ENCODE results near the gene FGF3. TPM values are rescaled to one million over a fixed set of nuclear protein-coding genes. Genes with fewer than 3 reads are reported as not detected.

The FGF3 gene
- total and polyA plus RNA-seq, 11 donors = not detected

DNA sequence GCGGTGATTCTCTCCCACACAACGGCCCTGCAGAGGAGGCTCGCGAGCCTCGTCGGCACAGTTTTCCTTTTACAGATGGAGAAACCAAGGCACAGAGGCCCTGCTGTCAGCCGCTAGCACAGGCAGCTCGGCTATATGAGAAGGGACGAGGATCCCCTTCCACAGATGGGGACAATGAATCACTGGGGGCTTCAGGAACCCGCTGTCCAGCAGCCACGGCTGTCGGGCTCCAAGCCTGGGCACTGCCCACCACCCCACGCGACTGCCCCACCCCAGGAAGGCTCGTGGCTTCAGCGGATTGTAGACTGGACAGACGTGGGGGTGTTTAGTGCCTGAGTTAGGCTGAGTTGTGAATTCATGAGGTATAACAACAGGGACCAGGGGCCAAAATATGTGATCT lies 17.2 kb upstream of the FGF3 start:
- ATAC-seq (no peak), DNase-seq (no peak)
- TF ChIP-seq CTCF (IDR thresholded peaks at IDR 0.05) (no peak), POLR2A (IDR thresholded peaks at IDR 0.05) (no peak)
- intact Hi-C loops (cut with DNase I) = no loop called here
- H3K36me3 ChIP-seq = no peaks in the 10 kb centered on the region
- no peaks in the 10 kb centered on the region for H3K9me3 ChIP-seq
- no peak overlapping the region for H3K27ac ChIP-seq
- 87 to 90% (median 88%) methylated on average over 16 to 17 of the region's 17 CpGs for WGBS, 4 donors
- H3K27me3 ChIP-seq = peaks cover 0 to 69% (median 21%) of the 10 kb centered on the region in 9 donors
- no peak overlapping the region for H3K4me3 ChIP-seq
- H3K4me1 ChIP-seq = no peaks in the 10 kb centered on the region

DNA sequence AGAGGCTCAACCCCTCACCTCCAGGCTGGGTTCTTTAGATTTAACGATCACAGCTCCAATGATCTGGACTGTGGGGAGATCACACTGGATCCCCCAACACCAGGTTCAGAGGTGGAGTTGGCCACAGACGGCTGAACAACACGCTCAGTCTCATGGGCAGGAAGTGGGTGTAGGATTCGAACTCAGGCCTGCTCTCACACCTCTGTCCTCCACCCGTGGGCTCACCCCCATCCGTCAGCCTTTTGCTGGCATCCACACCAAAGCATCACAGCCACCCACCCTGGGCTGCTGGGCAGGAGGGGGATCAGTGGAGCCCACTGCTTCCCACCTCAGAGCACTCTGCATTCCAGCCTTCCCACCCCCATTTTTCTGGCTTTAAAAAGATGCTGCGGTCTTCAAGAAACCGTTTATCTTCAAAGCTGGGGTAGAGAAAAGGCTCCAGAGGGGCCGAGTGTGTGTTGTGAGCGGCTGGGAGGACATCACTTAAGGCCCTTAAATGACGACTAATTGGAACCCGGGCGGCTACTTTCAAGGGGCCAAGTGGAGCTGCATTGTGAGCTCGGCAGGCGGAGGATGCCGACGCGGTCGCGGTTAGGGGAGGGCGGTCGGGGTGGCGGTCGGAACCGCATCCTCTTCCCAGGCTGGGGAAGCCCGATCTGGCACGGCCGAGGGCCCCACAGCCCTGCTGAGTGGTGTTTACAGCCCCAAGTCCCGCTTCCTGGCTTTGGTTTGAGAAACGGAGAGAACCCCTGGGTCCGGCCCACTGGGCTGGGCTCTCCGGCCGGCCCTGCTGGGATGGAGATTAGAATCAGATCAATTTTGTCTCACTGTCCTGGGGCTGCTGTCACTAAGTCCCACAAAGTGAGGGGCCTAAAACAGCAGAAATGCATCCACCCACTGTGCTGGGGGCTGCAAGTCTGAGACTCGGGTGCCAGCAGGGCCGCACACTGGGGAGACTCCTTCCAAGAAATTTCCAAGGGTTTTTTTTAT lies 15.9 kb upstream of the FGF3 start:
- DNase-seq (peak in 1 of 5 donors; percentile 11), ATAC-seq (no peak)
- 41 to 55% (median 47%) methylated on average over 28 to 35 of the region's 35 CpGs for WGBS, 4 donors
- intact Hi-C loops (cut with DNase I) = no loop called here
- no peaks in the 10 kb centered on the region for H3K36me3 ChIP-seq
- no peak overlapping the region for H3K4me3 ChIP-seq
- H3K27me3 ChIP-seq = peaks cover 0 to 68% (median 21%) of the 10 kb centered on the region in 9 donors
- H3K9me3 ChIP-seq = no peaks in the 10 kb centered on the region
- no peak for TF ChIP-seq POLR2A (IDR thresholded peaks at IDR 0.05)
- no peak for TF ChIP-seq CTCF (IDR thresholded peaks at IDR 0.05)
- H3K27ac ChIP-seq = no peak overlapping the region
- H3K4me1 ChIP-seq = no peaks in the 10 kb centered on the region

DNA sequence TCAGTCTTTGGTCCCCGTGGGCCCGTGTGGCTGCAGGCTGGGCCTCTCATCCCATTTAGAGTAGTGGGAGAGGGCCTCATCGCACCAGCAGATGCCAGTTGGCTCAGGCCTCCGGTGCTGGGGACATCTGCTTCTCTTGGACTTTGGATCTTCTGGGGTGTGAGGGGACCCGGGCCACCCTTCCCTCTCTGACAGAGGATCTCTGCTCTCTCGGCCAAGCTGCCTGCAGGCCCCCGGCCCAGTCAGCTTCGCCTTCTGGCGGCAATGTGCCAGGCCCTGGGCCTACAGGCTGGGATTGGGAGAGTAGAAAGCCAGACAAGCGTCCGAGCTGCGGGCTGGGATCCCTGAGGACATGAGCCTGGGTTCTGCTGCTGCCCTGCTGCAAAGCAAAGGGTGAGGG lies 15.0 kb upstream of the FGF3 start:
- TF ChIP-seq CTCF (IDR thresholded peaks at IDR 0.05) (no peak), POLR2A (IDR thresholded peaks at IDR 0.05) (no peak)
- H3K27ac ChIP-seq = no peak overlapping the region
- DNase-seq (peak in 1 of 5 donors; percentile 34), ATAC-seq (no peak)
- H3K9me3 ChIP-seq = no peaks in the 10 kb centered on the region
- no peaks in the 10 kb centered on the region for H3K36me3 ChIP-seq
- H3K4me3 ChIP-seq = no peak overlapping the region
- no peaks in the 10 kb centered on the region for H3K4me1 ChIP-seq
- H3K27me3 ChIP-seq = peaks cover 0 to 59% (median 17%) of the 10 kb centered on the region in 9 donors
- intact Hi-C loops (cut with DNase I) = no loop called here
- WGBS, 4 donors = 81 to 88% (median 86%) methylated on average over 9 to 12 of the region's 12 CpGs

GRCh38 chr11:69832561-69833413 lies 13.6 kb upstream of the FGF3 start:
- Histone ChIP-seq H3K27me3 (peaks cover 0 to 54% (median 16%) of the 10 kb centered on the region in 9 donors), H3K36me3 (no peaks in the 10 kb centered on the region), H3K27ac (no peak overlapping the region), H3K9me3 (peaks cover 0 to 3% (median 0%) of the 10 kb centered on the region in 12 donors), H3K4me3 (no peak overlapping the region), H3K4me1 (no peaks in the 10 kb centered on the region)
- no peak for TF ChIP-seq CTCF (IDR thresholded peaks at IDR 0.05)
- no peak for TF ChIP-seq POLR2A (IDR thresholded peaks at IDR 0.05)
- WGBS, 4 donors = 37 to 47% (median 43%) methylated on average over 19 to 21 of the region's 21 CpGs
- intact Hi-C loops (cut with DNase I) = no loop called here
- DNase-seq (peak in 1 of 5 donors; percentile 21), ATAC-seq (no peak)
